Karpas-422 (cell line): ENCODE results near the gene KYAT1. TPM values are rescaled to one million over a fixed set of nuclear protein-coding genes. Genes with fewer than 3 reads are reported as not detected.
A peak's percentile ranks its signal among the peaks of the same experiment; 100 is the strongest.

ENCODE experiments used
- DNase-seq: peaks from one replicate; pipeline ENCODE4 v3.0.0-alpha.2; 2015
- H2AFZ ChIP-seq: fragments of 200-600 bp; sonication (generic); 2 replicates; pipeline ENCODE4 v1.6.1; 2014; ENCODE audit warnings: antibody characterized with exemption, low read length, mixed read lengths
- H3K27ac ChIP-seq: fragments of 200-600 bp; sonication (generic); 2 replicates; pipeline ENCODE4 v1.5.1; 2014; ENCODE audit warnings: mild to moderate bottlenecking, low read length, moderate library complexity
- H3K27me3 ChIP-seq: fragments of 200-600 bp; sonication (generic); 2 replicates; pipeline ENCODE4 v1.6.1; 2014; ENCODE audit warnings: low read length, mixed read lengths
- H3K36me3 ChIP-seq: fragments of 200-600 bp; sonication (generic); 2 replicates; pipeline ENCODE4 v1.6.1; 2014; ENCODE audit warnings: low read length, mixed read lengths; ENCODE audit not compliant: insufficient read depth
- H3K4me1 ChIP-seq: fragments of 200-600 bp; sonication (generic); 2 replicates; pipeline ENCODE4 v1.6.1; 2014; ENCODE audit warnings: mild to moderate bottlenecking, low read length, mixed read lengths
- H3K4me2 ChIP-seq: fragments of 200-600 bp; sonication (generic); 2 replicates; pipeline ENCODE4 v1.6.1; 2014; ENCODE audit warnings: low read length, low read depth, mild to moderate bottlenecking; ENCODE audit not compliant: poor library complexity, severe bottlenecking
- H3K4me3 ChIP-seq: fragments of 200-600 bp; sonication (generic); 2 replicates; pipeline ENCODE4 v1.5.1; 2014; ENCODE audit warnings: mild to moderate bottlenecking, antibody characterized with exemption, low read length, mixed read lengths
- H3K79me2 ChIP-seq: fragments of 200-600 bp; sonication (generic); 2 replicates; pipeline ENCODE4 v1.6.1; 2014; ENCODE audit warnings: mild to moderate bottlenecking, low read length, mixed read lengths
- H3K9ac ChIP-seq: fragments of 200-600 bp; sonication (generic); 2 replicates; pipeline ENCODE4 v1.6.0; 2014; ENCODE audit warnings: low read length
- H3K9me2 ChIP-seq: fragments of 200-600 bp; sonication (generic), shearing (Covaris generic); replicated peaks from 2 replicates; pipeline ENCODE4 v1.6.0; 2014; ENCODE audit warnings: mild to moderate bottlenecking, low read length, moderate library complexity; ENCODE audit not compliant: insufficient read depth
- H3K9me3 ChIP-seq: fragments of 300-700, 200-600 bp; sonication (generic); 2 replicates; pipeline ENCODE4 v1.6.1; 2014; ENCODE audit warnings: low read length, mixed read lengths
- H4K20me1 ChIP-seq: fragments of 200-600 bp; sonication (generic); 2 replicates; pipeline ENCODE4 v1.6.1; 2014; ENCODE audit warnings: mild to moderate bottlenecking, antibody characterized with exemption, low read length, low read depth; ENCODE audit not compliant: insufficient read depth
- total RNA-seq: library from RNA; depleted of rRNA; stranded (reverse); fragments of >200 nt; shearing (Covaris generic); gene quantifications from 2 replicates; pipeline ENCODE4 v1.2.3, GENCODE V29; 2014; ENCODE audit warnings: low replicate concordance; rRNA removed

The KYAT1 gene
- total RNA-seq, result 26.8 and 31.3 TPM in 2 replicates

DNA sequence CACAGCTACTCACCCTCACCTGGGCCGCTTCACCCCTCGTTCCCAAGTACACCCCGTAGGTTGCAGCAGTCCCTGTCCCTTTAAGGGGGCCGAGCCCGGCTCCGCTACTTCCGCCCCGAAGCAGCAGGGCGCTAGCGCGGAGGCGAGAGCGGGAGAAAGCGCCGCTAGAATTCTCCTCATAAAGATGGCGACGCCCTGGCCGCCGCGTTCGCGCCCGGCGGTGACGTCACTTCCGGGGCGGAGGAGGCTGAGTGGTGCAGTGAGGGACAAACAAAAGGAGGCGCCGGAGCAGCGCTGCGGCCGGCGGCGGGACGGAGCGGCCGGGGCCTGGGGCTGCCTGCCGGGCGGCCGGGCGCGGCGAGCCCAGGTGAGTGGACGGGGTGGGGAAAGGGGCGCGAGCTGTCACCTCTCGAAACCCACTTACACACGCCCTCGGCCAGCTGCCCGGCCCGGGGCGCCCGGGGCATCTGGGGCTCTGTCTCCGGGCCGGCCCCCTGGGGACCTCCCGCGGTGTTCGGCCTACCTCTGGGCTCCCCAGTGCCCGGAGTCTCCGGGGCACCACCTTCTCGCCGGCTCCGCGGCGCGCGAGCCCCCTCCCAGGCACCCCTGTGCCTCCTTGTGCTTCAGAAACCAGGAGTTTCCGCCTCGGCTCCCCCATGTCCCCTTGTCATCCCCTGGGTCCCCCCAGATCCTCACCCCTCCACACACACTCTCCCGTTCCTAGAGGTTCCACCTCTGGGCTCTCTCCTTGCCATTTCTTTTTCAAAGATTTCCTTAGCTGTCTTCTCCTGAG is at the start of gene KYAT1, which contains the start of gene LRRC8A:
KYAT1 (minus strand) TSS at position 67 of the 793 bp plus-strand sequence. CDS start 36,545 bp downstream, outside the sequence.
LRRC8A (plus strand) TSS at position 250 of the 793 bp plus-strand sequence. CDS start 25,032 bp downstream, outside the sequence.
- peak; percentile 99 for DNase-seq
- Histone ChIP-seq H2AFZ (peak within 1 kb of the TSS; percentile 54; the same call in 1 of the 2 replicates), H3K9ac (peak within 1 kb of the TSS; percentile 88), H3K27me3 (no peaks in the 10 kb centered on the region), H3K9me3 (no peaks in the 10 kb centered on the region), H3K4me2 (peak within 1 kb of the TSS; percentile 90), H3K4me3 (peak within 1 kb of the TSS; percentile 99), H3K79me2 (peaks cover 74% of the 10 kb centered on the region), H3K27ac (peak within 1 kb of the TSS; percentile 93), H4K20me1 (no peaks in the 10 kb centered on the region; the same call in 1 of the 2 replicates), H3K9me2 (no peaks in the 10 kb centered on the region), H3K4me1 (peaks cover 26% of the 10 kb centered on the region), H3K36me3 (no peaks in the 10 kb centered on the region; the same call in 1 of the 2 replicates)

DNA sequence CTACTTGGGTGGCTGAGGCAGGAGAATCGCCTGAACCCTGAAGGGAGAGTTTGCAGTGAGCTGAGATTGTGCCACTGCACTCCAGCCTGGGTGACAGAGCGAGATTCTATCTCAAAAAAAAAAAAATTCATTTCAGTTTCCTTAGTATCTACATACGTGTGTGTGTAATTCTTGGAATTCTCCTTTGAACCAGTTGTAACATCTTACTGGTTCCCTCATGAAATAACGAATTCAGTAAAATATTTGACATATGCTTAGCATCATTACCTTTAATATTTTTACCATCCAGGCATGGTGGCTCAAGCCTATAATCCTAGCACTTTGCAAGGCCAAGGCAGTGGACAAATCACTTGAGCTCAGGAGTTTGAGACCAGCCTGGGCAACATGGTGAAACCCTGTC is 47.8 kb upstream of the KYAT1 start:
- DNase-seq, result no peak
- no peaks in the 10 kb centered on the region for H3K4me1 ChIP-seq
- H4K20me1 ChIP-seq, result no peaks in the 10 kb centered on the region
- no peaks in the 10 kb centered on the region for H3K79me2 ChIP-seq
- H2AFZ ChIP-seq, result no peak overlapping the region
- no peaks in the 10 kb centered on the region for H3K27me3 ChIP-seq
- no peaks in the 10 kb centered on the region for H3K36me3 ChIP-seq
- H3K27ac ChIP-seq, result no peak overlapping the region
- H3K4me3 ChIP-seq, result no peak overlapping the region
- H3K4me2 ChIP-seq, result no peak overlapping the region
- no peaks in the 10 kb centered on the region for H3K9me2 ChIP-seq
- H3K9me3 ChIP-seq, result no peaks in the 10 kb centered on the region
- no peak overlapping the region for H3K9ac ChIP-seq

DNA sequence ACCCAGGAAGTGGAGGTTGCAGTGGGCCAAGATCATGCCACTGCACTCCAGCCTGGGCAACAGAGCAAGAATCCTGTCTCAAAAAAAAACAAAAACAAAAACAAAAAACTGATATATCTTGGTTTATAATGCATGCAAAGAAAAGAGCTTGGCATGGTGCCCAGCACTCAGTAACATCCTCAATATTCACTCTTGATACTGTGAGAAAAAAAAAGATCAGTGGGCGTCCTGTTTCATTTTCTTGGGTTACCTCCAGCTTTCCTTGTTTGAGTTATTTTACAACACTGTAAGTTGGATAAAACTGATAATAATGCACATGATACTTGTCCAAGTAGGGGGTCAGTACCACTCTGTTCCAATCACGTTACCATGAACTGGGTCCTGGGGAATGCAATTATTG is 46.9 kb upstream of the KYAT1 start:
- no peaks in the 10 kb centered on the region for H4K20me1 ChIP-seq
- no peak overlapping the region for H3K9ac ChIP-seq
- H2AFZ ChIP-seq, result no peak overlapping the region
- H3K36me3 ChIP-seq, result no peaks in the 10 kb centered on the region
- H3K4me3 ChIP-seq, result no peak overlapping the region
- H3K27ac ChIP-seq, result no peak overlapping the region
- no peaks in the 10 kb centered on the region for H3K4me1 ChIP-seq
- H3K9me3 ChIP-seq, result no peaks in the 10 kb centered on the region
- H3K27me3 ChIP-seq, result no peaks in the 10 kb centered on the region
- H3K9me2 ChIP-seq, result no peaks in the 10 kb centered on the region
- DNase-seq, result no peak
- H3K79me2 ChIP-seq, result no peaks in the 10 kb centered on the region
- H3K4me2 ChIP-seq, result no peak overlapping the region

DNA sequence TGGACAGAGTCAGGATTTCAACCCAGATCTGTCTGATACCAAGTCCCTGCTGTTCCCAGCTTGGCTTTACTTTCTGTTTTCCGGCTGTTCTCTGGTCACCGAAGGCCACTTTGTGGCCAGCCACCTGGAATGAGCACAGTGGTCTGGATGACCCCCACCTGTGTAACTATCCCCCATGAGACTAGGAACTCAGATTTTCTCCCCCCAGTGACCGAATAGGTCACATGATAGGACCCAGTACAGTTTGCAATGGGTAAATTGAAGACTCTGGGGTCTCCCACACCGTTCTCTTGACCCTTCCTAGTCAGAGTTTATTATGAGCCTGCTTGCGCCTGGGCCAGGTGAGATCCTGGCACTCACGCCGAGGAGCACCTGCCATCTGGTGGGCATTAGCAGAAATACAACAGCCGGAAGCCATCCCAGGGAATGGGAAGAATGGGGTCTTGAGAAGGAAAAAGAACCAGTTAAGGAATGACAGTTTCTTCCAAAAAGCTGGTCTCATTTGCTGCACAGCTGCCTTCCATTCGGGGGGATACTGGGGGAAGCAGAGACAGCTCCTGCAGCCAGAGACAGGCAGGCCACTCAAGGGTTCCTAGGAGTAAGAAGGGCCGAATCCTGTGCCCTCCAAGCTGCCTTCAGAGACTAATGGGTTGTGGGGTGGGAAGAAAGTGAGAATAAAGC is 46.1 kb upstream of the KYAT1 start:
- Histone ChIP-seq H3K4me3 (no peak overlapping the region), H3K79me2 (no peaks in the 10 kb centered on the region), H3K27ac (no peak overlapping the region), H2AFZ (peak overlapping the region; percentile 63; the same call in 1 of the 2 replicates), H3K9me2 (no peaks in the 10 kb centered on the region), H3K4me1 (no peaks in the 10 kb centered on the region), H4K20me1 (no peaks in the 10 kb centered on the region), H3K4me2 (no peak overlapping the region), H3K9ac (no peak overlapping the region), H3K36me3 (no peaks in the 10 kb centered on the region), H3K27me3 (no peaks in the 10 kb centered on the region), H3K9me3 (no peaks in the 10 kb centered on the region)
- peak; percentile 83 for DNase-seq

DNA sequence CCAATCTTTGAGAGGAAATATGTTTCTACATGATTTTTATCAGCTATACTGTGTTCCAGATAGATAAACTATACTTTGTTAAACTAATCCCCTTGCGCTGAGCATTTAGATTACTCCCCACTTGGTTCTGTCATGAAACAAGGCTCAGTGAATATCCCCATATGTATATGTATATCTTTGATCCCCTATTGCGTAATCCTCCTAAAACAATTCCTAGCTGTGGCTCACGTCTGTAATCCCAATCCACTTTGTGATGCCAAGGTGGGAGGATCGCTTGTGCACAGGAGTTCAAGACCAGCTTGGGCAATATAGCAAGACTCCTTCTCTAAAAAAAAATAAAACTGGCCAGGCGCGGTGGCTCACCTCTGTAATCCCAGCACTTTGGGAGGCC is 41.7 kb upstream of the KYAT1 start:
- Histone ChIP-seq H3K4me2 (no peak overlapping the region), H3K9me2 (no peaks in the 10 kb centered on the region), H3K36me3 (no peaks in the 10 kb centered on the region), H3K4me1 (peaks cover 17% of the 10 kb centered on the region), H3K9ac (no peak overlapping the region), H3K79me2 (no peaks in the 10 kb centered on the region), H2AFZ (no peak overlapping the region), H3K27me3 (no peaks in the 10 kb centered on the region), H3K27ac (no peak overlapping the region), H4K20me1 (no peaks in the 10 kb centered on the region), H3K4me3 (no peak overlapping the region), H3K9me3 (no peaks in the 10 kb centered on the region)
- DNase-seq, result no peak

DNA sequence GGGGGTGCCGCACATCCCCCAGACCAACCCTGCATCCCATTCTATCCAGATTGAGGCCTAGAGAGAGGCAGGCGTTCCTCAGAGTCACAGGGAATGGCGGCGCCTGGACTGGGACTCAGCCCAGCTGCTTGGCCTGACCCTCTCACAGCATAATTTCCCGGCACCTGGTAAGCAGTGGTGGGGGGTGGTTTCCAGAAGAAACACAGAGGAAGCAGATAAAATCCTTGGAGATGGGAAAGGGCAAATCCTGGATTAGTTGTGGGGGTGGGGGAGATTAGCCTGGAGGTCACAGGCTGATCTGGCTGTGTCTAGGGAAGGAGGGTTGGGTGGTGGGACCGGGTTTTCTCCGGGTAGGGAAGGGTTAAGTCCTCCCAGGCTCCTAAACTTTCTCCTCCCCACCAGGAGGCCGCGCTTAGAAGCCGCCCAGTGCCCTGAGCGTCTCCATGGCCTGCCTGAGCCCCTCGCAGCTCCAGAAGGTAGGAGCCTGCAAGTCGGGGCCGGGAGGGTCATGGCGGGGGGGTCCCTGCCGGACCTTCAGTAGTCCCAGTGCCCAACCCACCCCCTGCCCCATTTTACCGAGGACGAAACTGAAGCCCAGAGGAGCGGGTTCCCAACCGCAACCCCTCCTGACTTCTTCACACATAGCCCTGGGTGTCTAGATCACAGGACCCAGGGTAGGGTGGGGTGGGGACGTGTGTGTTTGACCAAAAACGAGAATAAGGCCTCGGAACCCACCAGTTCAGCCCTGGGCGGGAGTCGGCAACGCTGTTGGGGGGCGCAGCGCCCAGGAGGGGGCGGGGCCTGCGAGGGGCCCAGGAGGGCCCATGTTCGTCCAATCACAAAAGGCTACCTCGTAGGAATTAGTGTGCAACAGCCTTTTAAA is 40.4 kb upstream of the KYAT1 start:
- peak; percentile 71 for DNase-seq
- Histone ChIP-seq H3K9ac (peak overlapping the region; percentile 55), H3K79me2 (no peaks in the 10 kb centered on the region), H2AFZ (peak overlapping the region; percentile 78), H3K27ac (no peak overlapping the region), H3K4me1 (peaks cover 17% of the 10 kb centered on the region), H3K27me3 (no peaks in the 10 kb centered on the region), H3K4me2 (peak overlapping the region; percentile 69), H3K9me2 (no peaks in the 10 kb centered on the region), H4K20me1 (no peaks in the 10 kb centered on the region), H3K4me3 (peak overlapping the region; percentile 60), H3K9me3 (no peaks in the 10 kb centered on the region), H3K36me3 (no peaks in the 10 kb centered on the region; the same call in 1 of the 2 replicates)

DNA sequence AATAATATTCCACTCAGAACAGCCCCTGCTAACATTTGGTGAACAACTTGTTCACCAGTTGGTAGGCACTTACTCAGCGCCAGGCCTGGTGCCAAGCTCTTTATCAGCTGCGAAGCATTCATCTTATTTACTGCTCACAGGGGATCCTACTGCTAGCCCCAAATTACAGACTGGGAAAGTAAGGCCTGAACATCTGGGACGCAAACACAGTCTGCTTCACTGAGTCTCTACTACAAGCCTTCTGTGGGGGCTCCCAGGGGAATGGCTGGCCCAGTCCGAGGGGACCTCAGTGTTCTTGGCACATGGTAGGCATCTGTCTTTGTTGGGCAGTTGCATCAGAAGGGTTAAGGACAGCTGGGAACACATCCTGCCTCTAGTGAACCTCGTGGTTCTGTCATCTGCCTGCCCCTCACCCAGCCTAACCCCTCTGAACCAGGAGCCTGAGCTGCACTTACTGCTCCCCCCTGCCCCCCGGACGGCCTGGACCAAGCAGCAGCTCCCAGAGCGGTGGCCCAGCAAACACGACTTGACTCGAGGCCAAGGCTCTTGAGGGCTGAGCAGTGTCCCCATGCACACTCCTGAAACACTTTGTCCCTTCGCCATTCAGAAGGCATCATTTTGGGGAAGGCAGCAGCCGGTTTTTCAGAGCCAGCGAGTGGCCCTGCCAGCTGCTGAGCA is 38.8 kb upstream of the KYAT1 start, which contains the start of gene PHYHD1:
PHYHD1 (plus strand) TSS at position 602 of the 678 bp plus-strand sequence. CDS start 1,342 bp downstream, outside the sequence.
- DNase-seq, result no peak
- no peaks in the 10 kb centered on the region for H3K79me2 ChIP-seq
- no peaks in the 10 kb centered on the region for H4K20me1 ChIP-seq
- H3K9me2 ChIP-seq, result no peaks in the 10 kb centered on the region
- H3K36me3 ChIP-seq, result no peaks in the 10 kb centered on the region; the same call in 1 of the 2 replicates
- H3K9ac ChIP-seq, result peak within 1 kb of the TSS; percentile 55; the same call in 1 of the 2 replicates
- H3K27ac ChIP-seq, result no peak within 1 kb of the TSS
- peaks cover 17% of the 10 kb centered on the region for H3K4me1 ChIP-seq
- H3K4me2 ChIP-seq, result peak within 1 kb of the TSS; percentile 69
- peak within 1 kb of the TSS; percentile 60; the same call in 1 of the 2 replicates for H3K4me3 ChIP-seq
- H2AFZ ChIP-seq, result no peak within 1 kb of the TSS
- H3K27me3 ChIP-seq, result no peaks in the 10 kb centered on the region
- H3K9me3 ChIP-seq, result no peaks in the 10 kb centered on the region
